GM19463 (cell line): ENCODE measurements around the gene MFSD11.
"Not testable (repeated sequence)": the region's sequence is repeated elsewhere in the genome, so short reads cannot be mapped to it uniquely, and the experiment has no call there.

ENCODE experiments used
- ATAC-seq: cut with Tn5 transposase; IDR thresholded peaks from one replicate; pipeline ENCODE4 v1.9.1; 2021; ENCODE audit warnings: mild to moderate bottlenecking, moderate library complexity; ENCODE audit not compliant: unreplicated experiment

The MFSD11 gene

DNA sequence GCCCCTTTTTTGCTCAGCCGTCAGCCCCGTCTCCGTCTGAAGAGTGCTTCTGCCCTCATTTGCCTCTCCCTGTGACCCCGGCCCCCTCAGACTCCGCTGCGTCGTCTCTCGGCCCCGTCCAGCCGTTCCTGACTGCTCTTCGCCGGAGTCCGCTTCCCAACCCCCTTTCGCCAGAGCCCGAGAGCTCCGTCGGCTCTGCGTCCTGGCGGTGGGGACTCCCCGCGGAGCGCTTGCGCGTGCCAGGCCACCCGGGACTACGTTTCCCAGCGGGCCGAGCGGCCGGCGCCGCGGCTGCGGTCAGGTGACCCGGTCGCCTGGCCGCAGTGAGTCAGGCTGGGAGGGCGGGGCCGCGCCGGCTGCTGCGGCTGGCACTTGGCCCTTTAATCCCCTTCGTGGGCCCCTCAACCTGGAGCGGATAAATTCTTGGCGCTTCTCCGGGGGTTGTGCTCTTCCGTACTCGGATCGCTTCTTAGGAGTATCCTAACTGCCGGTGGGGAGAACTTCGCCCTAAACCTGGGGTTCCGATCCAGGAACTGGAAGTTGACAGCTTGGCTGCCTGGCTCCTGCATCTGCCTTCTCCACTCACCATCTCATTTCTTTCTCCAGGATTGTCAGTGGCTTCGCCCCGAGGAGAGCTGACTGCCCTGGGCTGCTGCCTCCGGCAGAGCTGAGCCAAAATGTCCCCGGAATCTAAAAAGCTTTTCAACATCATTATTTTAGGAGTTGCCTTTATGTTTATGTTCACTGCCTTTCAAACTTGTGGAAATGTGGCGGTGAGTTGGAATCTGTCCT is at the start of gene MFSD11:
Gene MFSD11 (plus strand): TSS at position 444 of the 792 bp plus-strand sequence. CDS start 234 bp downstream, at position 678.
- peak; percentile 59 for ATAC-seq

DNA sequence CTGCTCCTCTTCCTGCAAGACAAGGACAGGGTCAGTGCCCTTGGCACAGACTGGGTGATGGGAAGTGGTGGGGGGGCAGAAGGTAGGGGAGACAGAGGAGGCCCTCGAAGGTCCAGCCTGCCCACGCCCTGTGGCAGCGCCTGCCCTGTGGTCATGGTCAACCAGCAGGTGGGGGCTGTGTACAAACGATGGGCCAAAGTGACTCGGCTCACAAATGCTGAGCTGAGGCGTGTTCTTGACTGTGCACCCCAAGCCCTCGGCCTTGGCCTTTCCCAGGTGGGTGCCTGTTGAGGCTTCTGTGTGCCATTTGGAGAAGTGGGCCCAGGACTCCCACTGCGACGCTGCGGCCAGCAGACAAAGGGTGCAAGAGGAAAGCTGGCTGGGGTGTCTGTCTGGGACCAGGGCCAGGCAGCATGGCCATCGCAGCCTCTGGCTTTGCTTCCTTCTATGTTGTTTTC is 49.7 kb upstream of the MFSD11 start:
- no peak for ATAC-seq

DNA sequence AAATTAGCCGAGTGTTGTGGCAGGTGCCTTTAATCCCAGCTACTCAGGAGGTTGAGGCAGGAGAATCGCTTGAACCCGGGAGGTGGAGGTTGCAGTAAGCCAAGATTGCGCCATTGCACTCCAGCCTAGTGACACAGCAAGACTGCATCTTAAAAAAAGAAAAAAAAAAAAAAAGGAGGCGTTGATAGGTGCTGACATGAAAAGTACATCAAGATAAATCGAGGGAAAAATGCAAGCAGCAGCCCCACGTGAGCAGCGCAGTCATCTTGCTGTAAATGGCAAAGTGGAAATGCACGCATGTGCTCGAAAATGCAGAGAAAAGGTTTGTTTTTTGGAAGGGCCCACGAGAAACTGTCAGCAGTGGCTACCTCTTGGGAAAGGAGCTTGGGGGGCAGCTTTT is 48.1 kb upstream of the MFSD11 start:
- ATAC-seq: no peak

DNA sequence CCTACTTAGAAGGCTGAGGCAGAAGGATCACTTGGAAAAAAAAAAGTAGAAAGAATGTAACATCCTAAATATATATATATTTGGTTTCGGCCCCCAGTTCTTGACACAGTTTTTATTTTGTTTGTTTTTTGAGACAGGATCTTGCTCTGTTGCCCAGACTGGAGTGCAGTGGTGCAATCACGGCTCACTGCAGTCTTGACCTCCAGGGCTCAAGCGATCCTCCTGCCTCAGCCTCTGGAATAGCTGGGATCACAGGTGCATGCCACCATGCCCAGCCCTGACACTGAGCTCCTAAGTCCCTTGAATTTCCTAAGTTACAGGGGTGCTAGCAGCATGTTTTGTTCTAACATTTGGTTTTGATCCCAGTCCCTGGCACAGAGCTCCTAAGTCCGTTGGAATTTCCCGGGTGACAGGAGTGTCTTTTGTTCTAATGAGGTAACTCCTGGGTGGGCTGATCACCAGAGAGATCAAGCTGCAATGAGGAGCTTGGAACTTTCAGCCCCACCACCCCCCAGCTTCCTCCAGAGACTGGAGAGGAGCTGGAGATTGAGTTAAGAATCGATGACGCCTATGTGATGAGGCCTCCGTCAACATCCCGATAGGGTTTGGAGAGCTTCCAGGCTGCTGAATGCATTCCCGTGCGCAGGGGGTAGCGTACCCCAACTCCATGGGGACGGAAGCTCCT is 47.2 kb upstream of the MFSD11 start:
- no peak for ATAC-seq

DNA sequence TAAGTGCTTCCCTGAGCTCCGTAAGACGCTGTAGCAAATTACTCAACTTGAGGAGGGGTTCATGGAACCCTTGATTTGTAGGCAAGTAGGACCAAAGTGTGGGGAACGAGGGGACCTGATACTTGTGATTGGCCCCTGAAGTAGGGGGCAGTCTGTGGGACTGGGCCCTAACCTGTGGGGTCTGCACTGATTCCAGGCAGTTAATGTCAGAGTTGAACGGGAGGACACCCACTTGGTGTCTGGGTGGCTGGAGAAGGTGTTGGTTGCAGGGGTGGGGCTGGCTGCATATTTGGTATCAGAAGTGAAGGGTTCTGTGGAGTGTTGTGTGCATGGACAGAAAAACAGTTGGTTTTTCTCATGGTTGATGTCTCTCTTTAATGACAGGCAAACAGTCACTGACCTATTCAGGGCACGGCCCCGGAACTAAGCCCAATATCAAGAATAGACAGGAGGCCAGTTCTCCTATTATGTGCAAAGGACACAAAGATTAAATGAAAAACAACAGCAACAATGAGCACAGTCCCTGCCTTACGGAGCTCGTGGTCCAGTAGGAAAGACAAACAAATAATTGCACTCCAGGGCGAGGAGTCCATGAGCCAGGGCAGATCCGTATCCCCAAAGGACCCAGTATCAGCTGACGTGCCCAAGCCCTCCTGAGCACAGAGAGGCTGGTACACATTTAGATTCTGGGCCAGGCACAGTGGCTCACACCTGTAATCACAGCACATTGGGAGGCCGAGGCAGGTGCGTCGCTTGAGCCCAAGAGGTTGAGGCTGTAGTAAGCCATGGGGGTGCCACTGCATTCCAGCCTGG is 46.3 kb upstream of the MFSD11 start:
- ATAC-seq: no peak

DNA sequence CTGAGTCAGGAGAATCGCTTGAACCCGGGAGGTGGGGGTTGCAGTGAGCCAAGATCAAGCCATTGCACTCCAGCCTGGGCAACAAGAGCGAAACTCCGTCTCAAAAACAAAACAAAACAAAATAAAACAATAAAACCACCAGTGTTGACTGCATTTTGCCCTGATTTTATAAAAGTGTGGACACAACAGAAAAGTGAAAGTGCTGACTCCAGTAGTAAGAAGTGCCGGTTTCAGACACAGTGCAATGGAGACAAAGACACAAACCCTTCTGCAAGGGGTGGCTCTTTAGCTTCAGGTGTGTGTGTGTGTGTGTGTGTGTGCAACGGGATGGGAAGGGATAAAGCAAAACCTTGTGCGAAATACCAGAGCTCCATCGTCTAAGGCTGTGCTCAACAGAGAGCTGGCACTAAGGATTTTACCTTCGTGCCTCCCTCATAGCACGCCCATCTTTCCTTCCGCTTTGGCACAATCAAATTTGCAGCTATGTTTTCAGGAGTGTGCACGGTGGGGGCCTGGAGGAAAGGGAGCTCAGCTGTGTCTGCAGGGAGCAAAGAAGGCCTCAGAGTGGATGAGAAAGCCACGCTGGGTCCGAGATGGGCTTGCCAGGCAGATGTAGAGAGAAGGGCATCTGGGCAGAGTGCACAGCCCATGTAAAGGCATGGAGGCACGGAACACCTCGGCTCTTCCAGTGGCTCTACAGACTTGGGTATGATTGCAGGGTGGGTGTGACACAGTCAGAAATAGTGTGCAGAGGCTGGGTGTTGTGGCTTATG is 42.7 kb upstream of the MFSD11 start:
- no peak for ATAC-seq

DNA sequence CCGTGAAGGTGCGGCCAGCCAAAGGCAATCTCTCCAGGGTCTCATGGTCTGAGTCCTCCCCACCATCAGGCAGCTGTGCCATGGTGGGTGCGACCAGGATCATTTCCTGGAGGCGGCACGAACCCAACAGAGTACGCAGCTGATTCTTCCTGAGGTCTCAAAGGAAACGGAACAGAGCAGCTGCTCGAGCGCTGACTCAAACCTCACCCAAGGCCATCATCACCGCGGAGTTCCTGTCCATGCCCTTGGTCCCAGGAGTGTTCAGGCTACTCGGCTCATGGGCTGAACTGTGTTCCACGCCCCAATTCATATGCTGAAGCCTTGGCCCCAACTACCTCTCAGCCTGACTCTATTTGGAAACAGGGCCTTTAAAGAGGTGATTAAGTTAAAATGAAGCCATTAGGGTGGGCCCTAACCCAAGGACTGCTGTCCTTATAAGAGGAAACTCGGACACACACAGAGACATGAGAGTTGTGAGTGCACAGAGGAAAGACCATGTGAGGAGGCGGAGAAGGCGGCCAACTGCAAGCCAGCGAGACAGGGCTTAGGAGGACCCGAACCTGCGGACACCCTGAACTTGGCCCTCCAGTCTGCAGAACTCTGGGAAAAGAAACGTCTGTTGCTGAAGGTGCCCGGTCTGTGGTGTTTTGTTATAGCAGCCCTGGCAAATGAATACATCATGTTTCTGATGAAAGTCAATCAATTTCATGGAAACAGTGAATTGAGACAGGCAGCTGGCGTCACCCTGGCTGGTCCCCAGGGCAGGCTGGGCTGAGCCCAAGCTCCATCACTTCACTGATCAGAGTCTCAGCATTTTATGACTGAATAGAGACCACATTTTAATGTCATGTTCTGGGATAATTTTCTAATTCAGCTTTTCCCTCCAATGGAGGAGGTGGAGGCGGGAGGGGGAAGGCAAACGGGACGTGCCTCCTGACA is 40.9 kb upstream of the MFSD11 start:
- ATAC-seq: no peak

DNA sequence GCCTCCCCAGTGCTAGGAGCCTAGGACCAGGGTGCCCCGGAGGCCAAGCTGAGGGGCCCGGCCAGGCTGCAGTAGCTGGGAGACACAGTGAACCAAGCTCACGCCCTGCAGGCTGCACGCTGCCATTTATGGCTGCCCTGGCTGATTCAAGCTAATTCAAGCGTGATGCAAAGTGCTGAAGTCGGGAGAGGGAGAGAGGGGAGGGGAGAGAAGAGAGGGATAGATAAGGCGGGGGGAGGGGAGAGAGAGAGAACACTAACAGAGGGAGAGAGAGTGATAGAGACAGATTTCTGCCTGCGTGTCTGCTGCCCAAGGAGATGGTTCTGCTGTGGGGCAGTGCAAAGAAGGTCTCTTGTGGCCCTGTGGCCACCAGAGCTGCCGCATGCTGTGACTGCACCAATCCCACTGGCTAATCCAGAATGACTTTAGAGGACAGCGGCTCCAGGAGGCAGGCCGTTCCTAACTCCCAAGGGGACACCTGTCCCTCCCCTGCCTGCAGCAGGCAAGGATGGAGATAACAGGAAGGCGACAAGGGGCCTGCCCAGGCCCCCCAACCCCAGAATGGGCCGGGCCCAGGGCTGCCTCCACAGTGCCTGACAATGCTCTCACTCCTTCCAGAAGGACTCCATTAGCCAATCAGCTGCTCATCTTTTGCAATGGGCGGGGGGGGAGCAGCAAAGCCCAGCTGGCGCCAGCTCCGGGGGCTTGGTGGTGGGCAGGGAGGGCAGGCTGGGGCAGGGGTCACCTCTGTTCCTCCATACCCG is 40.0 kb upstream of the MFSD11 start:
- no peak for ATAC-seq

DNA sequence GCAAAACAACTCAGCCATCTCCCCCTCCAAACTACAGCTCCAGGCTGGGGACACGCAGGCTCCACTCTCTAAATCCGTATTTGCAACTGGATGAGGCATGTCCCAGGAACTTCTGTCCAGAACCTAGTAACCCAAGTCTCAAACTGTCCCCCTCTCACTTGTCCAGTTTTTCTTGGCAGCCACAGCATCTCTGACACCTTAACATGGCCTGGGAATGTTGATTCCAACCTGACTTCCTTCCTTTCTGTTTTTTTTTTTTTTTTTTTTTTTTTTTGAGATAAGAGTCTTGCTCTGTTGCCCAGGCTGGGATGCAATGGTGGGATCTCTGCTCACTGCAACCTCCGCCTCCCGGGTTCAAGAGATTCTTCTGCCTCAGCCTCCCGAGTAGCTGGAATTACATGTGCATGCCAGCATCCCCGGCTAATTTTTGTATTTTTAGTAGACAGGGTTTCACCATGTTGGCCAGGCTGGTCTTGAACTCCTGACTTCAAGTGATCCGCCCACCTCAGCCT is 39.4 kb upstream of the MFSD11 start:
- ATAC-seq: not testable (repeated sequence)

DNA sequence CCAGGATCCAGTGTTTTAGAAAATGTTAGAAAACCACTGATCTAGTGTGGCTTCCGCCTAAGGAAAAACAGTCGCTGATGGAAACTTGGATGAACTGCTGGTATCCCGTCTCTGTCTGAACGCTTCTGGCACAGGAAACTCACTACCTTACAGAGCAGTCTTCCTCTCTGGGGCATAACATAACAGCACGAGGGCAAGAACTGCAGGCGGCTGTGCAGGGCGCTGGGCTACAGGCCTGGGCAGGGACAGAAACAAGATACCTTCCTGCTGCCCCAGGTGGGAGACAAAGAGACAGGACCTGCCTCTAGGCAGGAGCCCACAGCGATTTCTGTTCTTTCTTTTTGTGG is 37.7 kb upstream of the MFSD11 start:
- ATAC-seq: no peak

DNA sequence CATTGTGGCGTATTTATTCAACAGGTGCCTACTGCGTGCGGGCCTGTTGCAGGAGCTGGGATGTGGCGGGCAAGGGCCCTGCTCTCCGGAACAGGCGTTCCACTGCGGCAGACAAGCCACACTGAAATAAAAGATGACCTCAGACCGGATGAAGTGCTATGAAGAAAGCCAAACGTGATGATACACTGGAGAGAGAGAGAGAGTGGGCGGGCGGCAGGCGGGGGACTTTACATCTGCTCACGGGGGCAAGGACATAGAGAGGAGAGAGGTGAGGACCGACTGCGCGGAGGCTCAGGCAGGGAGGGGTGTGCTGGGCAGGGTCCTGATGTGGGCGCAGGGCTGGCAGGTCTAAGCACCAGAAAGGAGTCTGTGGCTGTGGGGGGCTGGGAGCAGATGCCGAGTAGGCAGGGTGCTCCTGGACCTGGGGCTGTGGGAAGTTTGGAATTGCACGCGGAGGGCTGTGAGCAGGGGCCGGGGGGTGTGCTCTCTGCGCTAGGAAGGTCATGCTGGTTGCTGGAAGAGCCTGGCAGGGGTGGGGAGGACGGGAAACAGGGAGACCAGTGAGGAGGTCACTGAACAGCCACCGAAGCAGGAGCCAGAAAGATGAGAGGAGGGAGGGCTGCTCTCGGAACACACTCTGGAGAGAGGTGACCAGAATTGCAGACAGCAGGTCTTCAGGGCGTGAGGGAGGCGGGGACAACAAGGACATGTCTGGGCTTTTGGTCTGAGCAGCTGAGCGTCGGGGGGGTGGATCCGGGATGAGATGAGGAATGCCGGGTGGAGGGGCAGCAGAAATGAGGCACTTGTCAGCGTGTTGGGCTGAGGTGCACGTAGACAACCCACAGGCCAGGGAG is 37.1 kb upstream of the MFSD11 start:
- ATAC-seq: no peak

DNA sequence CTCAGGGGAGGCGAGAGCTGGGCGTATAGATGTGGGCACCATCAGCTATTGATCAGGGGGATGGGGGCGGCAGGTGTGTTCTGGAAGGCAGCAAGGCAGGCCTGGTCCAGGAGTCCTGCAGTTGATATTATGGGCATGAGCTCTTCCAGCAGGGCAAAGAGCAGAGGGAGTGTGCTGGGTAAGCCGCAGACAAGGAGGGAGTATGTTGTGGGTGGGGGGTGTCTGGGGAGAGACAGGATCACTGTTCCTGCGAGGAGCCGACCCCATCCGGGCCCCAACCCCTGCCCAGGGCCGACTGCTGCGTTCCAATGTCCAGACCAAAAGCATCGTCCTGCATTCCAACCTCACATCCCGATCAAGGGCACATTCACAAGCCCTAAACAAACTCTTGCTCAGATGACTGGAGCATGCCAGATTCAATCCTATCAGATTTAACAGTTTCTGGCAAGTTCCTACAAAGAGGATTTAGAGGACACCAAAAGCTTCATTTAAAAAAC is 36.4 kb upstream of the MFSD11 start:
- ATAC-seq: no peak

DNA sequence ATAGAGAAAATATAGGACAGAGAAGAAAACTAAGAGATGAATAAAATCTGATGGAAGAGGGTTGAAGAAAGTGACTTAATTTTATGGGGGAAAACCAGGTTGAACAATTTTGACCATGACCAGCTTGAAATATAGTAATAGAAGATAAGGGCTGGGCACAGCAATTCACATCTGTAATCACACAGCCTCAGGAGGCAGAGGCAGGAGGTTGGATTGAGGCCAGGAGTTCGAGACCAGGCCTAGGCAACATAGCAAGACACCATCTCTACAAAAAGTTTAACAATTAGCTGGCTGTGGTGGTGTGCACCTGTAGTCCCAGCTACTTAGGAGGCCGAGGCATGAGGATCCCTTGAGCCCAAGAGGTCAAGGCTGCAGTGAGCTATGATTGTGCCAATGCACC is 35.8 kb upstream of the MFSD11 start:
- no peak for ATAC-seq

DNA sequence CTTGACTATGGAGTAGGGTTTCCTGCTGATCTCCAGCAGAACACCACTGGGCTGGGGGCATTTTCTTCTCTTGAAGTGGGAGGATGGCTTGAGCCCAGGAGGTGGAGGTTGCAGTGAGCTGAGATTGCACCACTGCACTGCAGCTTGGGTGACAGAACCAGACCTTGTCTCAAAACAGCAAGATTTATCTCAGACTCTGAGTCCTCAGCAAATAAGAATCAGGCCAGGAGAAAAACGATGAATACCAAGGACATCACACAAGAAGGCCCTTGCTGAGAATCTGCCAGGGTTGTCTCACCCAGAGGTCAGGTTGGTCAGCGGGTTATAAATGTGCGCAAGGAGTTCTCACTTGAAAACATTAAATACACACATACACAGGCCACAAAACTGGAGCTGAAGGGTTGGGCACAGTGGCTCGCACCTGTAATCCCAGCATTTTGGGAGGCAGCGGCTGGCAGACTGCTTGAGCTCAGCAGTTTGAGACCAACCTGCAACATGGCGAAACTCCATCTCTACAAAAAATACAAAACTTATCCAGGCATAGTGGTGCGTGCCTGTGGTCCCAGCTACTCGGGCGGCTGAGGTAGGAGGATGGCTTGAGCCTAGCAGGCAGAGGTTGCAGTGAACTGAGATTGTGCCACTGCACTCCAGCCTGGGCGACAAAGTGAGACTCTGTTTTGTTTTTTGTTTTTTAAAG is 34.8 kb upstream of the MFSD11 start:
- no peak for ATAC-seq

DNA sequence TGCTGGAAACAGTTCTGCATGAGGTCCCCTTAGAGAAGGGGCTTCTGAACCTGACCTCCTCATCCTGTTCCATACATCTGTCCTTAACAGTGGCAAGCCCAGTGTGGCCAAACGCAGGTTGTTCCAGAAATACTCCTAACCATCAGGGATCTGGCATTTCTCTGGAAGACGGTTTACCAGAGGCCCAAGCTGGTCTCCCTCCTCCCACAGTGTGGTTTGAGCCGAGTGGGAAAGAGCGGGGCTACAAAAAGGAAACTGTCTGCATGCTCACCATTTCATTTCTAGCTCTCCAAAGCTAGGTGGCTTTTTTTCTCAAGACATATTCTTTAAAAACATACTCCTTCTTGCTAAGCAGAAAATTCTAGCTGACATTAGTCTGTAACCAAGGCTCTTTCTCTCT is 33.1 kb upstream of the MFSD11 start:
- ATAC-seq: no peak

DNA sequence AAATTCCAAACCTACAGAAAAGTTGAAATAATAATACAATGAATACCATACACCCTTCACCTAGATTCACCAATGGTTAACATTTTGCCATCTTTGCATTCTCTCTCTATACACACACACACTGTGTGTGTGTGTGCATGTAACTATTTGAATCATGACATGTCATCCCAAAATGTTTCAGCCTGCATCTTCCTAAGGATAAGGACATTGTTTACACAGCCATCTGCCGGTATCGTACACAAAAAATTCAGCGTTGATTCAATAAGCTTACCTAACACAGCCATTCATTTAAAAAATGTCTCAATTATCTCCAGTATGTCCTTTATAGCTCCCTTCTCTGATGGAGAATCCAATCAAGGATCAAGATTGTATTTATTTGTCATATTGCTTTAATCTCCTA is 31.1 kb upstream of the MFSD11 start:
- ATAC-seq: no peak
